ENCODE measurements around the gene PPEF1.
"Not testable (repeated sequence)": the region's sequence is repeated elsewhere in the genome, so short reads cannot be mapped to it uniquely, and the experiment has no call there.

- TF ChIP-seq, protein P1, sequence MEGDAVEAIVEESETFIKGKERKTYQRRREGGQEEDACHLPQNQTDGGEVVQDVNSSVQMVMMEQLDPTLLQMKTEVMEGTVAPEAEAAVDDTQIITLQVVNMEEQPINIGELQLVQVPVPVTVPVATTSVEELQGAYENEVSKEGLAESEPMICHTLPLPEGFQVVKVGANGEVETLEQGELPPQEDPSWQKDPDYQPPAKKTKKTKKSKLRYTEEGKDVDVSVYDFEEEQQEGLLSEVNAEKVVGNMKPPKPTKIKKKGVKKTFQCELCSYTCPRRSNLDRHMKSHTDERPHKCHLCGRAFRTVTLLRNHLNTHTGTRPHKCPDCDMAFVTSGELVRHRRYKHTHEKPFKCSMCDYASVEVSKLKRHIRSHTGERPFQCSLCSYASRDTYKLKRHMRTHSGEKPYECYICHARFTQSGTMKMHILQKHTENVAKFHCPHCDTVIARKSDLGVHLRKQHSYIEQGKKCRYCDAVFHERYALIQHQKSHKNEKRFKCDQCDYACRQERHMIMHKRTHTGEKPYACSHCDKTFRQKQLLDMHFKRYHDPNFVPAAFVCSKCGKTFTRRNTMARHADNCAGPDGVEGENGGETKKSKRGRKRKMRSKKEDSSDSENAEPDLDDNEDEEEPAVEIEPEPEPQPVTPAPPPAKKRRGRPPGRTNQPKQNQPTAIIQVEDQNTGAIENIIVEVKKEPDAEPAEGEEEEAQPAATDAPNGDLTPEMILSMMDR (IDR thresholded peaks at IDR 0.05): not testable (repeated sequence)
- not testable (repeated sequence) for TF ChIP-seq POLR2A (IDR thresholded peaks at IDR 0.05)
These were observed 140.5 kb downstream of the PPEF1 start for GRCh38 chrX:18847901-18848300.
